GM18499 (cell line): Measurements from ENCODE around the gene USP12.
"Not testable (repeated sequence)": the region's sequence is repeated elsewhere in the genome, so short reads cannot be mapped to it uniquely, and the experiment has no call there.

Experiments used
- ATAC-seq: cut with Tn5 transposase; IDR thresholded peaks from one replicate; pipeline ENCODE4 v1.9.1; 2021; ENCODE audit warnings: moderate number of reproducible peaks; ENCODE audit not compliant: insufficient read depth, unreplicated experiment

USP12 gene

DNA sequence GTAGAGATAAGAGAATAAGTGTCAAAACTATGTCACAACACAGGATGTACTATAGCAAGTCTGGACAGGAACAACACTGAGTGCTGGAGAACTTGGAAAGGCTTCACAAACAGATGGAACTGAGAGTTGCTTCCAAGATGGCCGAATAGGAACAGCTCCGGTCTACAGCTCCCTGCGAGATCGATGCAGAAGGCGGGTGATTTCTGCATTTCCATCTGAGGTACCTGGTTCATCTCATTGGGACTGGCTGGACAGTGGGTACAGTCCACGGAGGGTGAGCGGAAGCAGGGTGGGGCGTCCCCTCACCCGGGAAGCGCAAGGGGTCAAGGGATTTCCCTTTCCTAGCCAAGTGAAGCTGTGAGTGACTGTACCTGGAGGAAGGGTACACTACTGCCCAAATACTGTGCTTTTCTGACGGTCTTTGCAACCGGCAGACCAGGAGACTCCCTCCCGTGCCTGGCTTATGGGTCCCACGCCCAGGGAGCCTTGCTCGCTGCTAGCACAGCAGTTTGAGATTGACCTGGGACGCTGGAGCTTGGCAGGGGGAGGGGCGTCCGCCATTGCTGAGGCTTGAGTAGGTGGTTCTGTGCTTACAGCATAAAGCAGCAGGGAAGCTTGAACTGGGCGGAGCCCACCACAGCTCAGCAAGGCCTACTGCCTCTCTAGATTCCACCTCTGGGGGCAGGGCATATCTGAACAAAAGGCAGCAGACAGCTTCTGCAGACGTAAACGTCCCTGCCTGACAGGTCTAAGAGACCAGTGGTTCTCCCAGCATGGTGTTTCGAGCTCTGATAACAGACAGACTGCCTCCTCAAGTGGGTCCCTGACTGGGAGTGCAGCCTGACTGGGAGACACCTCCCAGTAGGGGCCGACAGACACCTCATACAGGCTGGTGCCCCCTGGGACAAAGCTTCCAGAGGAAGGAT lies 46.0 kb downstream of the USP12 start:
- ATAC-seq: no peak

DNA sequence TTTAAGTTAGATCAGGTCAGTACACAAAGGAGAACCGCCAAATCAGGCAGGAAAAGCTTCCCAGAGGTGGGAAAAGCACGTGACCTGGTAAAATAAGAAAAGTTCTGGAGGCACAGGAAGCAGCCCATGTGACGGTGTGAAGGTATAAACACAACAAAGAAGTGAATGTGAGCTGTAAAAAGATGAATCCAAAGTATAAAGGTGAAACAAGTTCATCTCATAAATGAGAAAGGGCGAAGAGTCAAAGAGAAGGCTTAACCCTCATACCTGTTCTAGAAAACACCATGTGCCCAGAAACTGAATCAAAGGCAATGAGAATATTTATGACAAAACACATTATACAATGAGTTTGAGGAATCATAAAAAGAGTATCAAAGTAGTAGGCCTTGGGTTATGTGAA lies 47.0 kb downstream of the USP12 start:
- no peak for ATAC-seq

DNA sequence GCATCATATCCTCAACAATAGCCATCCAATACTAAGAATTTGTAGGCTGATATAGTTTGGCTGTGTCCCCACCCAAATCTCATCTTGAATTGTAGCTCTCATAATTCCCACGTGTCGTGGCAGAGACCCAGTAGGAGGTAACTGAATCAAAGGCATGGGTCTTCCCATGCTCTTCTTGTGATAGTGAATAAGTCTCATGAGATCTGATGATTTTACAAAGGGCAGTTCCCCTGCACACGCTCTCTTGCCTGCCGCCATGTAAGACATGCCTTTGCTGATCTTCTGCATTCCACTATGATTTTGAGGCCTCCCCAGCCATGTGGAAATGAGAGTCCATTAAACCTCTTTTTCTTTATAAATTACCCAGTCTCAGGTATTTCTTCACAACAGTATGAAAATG lies 48.2 kb downstream of the USP12 start:
- ATAC-seq: not testable (repeated sequence)

DNA sequence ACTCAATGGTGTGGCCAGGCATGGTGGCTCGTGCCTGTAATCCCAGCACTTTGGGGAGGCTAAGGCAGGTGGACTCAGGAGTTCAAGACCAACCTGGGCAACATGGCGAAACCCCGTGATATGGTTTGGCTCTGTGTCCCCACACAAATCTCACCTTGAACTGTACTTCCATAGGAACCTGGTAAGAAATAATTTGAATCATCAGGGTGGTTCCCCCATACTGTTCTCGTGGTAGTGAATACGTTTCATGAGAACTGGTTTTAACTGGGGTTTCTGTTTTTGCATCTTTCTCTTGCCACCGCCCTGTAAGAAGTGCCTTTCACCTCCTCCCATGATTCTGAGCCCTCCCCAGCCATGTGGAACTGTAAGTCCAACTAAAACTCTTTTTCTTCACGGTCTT lies 49.6 kb downstream of the USP12 start:
- ATAC-seq: no peak

DNA sequence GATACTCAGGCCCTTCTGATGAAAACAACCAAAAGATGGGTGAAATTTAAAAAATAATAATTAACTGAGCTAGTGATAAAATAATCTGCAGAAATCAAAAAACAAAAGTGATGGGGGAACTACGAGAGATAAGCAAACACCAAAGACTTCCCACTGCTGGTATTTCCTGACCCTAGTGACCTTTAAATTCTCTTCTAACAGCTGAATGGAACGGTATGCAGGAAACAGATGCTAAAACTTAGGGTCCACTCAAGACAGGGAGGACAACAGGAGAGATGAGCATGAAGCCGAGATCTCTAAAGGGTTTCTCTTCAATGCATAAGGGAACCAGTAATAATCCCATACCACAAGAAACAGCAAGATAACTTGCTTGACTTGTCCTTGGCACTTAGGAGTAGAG lies 50.8 kb downstream of the USP12 start:
- no peak for ATAC-seq

DNA sequence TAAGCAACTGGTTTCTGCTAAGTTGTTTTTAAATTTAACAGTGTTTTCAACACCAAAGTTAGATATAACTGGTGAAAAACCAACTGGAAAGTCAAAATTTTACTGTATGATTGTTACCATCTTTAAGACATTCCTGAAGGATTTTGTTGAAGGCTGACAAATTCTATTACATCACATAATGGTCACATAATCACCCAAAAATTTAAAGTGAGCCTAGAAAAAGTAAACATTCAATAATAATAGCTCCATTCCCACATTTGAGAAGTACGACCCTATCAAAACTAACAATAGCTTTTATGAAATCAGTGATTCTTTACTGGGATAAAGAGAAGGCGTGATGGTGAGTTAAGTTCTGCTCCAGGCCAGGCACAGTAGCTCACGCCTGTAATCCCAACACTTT lies 51.6 kb downstream of the USP12 start:
- ATAC-seq: no peak

DNA sequence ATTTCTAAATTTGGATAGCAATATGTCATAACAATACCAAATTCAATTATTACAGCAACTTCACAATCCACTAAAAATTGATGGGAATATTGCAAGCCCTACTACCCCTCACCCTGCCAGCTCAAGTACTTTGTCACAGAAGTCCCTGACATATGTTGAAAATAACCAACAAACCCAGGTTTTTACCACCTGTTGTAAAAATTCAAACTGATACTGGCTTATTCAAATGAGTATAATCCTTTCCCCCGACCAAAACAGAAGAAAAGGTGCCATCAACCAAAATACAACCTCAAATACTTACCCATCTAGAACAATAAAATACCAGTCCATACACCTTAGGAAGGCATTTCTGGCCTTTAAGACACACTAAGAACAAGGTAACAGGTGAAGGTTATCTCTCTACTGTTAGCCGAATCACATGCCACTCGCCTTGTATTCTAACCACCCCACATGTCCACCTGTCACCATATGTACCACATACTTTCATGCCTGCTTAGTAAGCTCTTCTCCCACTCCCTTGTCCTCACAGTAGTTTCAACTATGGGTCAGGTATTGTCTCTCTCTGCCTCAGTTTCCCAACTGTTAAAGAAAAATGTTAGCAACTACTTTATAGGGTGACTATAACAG lies 53.1 kb downstream of the USP12 start:
- no peak for ATAC-seq

DNA sequence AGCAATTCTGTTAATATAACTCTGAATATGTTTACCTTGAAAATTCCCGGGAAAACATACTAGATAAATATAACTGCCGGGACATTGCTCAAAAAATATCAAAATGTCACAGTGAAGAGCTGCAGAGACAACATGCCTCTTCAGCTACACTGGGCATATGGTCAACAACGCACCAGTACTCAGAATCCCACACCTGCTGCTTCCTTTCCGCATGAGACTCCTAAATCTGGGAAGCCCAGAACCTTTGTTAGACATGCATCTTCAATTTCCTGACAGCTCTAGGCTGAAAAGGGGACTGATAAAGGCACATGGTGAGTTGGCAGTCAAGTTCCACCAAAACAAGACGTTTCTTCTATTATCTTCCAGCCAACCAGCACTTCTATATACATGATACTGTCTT lies 53.7 kb downstream of the USP12 start:
- no peak for ATAC-seq

DNA sequence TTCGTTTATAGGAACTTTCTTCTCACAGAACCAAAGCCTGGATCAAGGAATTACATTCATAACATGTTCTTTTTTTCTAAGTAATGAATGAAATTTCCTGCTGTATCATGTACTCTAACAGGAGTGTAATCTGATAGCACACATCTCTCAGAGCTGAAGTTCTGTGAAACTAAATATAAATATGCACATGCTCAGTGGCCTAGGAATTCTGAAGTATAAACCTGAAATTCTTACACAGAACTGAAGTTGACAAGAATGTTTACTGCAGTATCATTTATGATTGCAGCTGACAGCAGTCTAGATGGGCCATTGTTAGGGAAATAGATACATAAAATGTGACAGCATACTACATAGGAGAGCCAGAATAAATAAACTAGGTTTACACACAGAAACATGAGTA lies 54.5 kb downstream of the USP12 start:
- no peak for ATAC-seq

DNA sequence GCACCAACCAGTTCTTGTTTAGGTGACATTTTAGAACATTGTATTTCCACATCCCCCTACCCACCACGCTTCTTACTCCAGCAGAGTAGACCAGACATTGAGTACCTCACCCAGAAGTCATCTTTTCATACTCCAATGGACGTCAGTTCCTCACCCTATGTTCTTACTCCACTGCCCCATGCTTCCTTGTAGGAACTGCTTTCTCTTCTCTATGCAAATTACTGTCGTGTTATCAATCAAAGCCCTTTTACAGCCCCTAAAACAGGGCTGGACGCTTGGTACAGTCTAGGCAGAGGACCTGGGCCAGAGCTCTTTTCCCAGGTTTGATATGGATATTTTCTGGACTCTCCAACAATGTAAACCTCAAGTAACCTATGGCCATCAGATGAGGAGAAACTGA lies 58.2 kb downstream of the USP12 start:
- no peak for ATAC-seq

DNA sequence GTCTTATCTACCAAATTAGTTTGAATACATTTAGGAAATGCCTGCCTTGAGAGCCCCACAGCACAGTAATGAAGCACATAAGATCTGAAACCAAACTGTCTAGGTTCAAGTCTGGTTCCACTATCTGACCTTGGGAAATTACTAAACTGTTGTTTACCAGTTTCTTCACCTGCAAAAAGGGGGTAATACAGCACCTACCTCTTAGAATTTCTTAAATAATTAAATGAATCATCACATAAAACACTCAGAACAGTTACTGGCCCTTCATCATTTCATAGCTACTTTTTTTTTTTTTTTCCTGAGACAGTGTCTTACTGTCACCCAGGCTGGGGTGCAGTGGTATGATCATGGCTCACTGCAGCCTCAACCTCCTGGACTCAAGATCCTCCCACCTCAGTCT lies 59.6 kb downstream of the USP12 start:
- no peak for ATAC-seq

DNA sequence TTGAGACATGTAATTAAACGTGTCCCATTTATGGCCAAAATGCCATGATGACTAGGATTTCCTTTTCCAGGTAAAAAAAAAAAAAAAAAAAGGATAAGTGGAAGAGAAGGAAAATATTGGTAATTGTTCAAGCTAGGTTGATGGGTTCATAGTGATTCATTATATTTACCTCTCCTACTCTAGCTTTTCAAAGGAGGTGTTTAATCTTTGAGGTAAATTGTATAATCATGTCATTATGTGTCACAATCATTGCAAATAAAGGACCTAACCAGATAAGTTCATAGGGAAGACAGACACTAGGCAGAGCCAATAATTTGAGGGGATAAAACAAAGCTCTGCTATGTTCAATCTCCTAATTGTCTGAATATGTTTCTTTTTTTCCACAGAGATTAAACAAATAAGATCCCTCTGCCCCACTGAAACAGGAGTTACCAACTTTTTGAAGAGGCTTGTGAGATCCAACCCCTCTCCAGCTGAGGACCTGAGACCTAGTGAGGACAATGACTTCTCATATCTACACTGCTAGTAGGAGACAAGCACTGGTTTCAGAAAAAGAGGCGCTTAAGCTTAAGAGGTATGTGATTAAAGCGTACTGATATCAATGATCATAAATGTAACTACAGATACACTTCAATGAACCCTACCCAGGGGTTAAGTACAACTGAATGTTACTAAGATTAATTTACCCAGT lies 61.4 kb downstream of the USP12 start:
- no peak for ATAC-seq

DNA sequence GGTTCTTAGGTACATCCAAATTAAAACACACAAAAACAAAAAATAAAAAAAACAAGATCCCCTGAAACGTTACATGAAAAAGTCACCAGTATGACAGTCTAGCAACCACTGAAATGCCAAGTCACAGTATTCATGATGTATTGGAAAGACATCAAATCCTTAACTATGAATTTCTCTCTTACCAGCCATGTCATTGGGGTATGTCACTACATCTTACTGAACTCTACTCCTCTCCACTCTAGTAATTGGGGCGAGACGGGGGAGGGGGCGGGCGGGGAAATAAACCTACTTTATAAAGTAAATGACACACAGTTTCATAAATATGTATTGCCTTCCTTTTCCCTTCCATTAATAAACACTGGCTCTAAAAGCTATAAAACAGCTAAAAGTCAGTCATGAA lies 65.5 kb downstream of the USP12 start:
- ATAC-seq: no peak

DNA sequence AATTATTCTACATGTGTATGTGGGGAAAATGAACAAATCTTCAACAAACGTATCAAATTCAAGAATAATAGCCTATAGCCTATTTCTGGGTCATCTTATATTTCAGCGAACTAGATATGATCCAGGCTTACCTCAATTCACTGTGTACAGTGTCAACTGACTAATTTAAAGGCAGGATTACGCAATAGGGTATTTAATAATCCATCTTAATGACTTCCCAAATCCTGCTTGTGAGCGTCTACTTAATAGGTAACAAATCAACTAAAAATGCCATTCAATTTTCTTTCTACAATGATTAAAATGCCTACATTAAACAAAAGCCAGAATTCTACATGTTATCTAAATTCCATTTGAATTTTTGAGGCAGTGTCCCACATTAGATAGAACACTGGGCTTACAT lies 67.0 kb downstream of the USP12 start:
- no peak for ATAC-seq

DNA sequence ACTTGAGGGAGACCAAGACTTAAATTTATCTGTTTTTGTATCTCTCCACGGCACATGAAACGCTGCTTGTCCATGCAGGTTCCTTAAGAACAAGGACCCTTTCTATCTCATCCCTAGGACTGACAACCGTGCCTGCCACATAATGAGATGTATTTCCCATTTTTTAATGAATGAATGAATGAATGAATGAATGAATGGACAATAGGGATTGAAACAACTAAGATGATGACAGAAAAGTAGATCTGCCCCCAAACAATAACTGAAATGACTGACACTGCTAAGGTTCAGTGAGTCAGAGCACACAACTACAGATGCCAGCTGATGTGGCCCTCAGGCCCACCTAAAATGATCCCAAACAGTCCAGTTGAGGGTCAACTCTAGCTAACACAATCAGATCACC lies 69.8 kb downstream of the USP12 start:
- ATAC-seq: no peak

DNA sequence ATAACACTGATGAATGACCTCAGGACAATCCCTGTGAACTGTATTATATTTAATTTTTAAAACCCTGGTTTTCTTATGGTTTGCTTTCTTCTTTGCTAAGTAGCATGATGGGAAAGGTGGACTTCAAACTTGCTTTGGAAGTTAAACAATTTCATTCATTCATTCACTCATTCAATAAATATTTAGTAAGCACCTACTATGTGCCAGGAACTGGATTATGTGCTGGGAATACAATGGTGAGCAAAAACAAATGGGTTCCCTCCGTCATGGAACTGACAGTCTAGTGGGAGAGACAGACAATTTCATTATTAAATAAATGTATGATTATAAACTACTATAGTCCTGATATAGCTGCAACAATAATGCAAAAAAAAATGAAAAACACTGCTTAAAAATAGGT lies 70.3 kb downstream of the USP12 start:
- no peak for ATAC-seq

DNA sequence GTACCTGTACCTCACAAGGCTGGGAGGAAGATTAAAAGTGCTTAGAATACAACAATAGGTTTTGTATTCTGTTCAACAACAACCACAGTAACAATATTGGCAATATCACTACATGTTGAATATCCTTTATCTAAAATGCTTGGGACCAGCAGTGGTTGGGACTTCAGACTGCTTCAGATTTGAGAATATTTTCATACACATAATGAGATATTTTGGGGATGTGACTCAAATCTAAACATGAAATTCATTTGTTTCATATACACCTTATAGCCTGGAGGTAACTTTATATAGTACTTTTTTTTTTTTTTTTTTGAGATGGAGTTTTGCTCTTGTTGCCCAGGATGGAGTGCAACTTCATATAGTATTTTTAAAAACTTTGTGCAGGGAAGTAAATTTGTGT lies 73.9 kb downstream of the USP12 start:
- ATAC-seq: no peak

DNA sequence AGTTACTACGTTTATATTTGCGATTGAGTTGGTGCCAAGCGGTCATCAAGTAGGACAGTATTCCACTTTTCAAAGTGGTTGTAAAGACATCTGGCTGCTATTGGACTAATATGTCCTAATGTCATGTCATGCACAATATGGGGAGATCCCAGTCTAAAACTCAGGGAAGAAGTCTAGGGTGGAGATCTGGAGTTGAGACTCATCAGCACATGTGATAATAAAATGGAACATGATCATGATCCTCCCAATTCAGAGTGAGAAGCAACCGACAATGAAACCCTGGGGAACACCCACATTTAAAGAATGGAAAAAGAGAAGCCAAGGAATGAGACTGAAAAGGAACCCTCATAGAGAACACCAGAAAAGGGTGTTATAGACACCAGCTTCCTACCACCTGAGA lies 80.2 kb downstream of the USP12 start:
- no peak for ATAC-seq

DNA sequence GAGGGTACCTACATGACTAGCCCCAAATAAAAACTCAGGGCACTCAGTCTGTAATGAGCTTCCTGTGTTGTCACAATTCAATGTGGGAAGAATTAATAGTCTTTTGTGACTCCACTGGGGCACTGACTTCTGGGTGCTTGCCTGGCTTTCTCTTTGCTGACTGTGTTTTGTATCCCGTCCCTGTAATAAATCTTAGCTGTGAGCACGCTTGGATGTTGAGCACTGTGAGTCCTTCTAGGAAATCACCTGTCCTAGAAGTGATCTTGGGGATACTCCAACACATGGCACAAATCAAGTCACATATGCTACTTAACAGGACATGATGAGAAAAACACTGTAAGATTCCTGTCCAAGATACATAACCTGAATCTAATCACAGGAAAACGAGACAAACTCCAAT lies 83.0 kb downstream of the USP12 start:
- no peak for ATAC-seq

DNA sequence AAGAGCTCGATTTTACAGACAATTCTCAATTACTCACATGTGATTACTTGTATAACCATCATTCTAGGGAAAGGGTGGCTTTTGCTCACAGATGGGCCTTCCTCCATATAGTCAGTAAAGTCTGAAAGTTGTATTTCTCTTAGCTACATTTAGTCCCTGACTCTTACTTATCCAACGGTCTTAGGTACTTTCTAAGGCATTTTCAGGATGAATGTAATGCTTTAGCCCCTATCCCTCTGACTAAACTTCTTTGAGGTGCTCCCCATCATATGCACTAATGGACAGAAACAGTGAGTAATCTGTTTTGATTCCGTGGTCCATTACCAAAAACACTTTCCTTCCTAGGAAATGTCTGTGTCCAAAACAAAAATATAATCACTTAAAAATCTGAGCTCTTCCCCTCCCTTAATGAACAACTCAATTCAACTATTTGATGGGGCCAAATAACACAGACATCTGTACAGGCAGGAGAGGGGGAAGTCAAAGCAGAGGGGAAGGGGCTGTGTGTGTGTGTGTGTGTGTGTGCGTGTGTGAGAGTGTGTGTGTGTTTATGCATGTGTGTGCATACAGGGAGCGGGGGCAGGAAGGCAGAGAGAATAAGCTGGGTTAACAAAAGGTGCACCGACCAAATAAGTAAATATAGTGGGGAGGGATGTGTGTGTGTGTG lies 84.9 kb downstream of the USP12 start:
- no peak for ATAC-seq

DNA sequence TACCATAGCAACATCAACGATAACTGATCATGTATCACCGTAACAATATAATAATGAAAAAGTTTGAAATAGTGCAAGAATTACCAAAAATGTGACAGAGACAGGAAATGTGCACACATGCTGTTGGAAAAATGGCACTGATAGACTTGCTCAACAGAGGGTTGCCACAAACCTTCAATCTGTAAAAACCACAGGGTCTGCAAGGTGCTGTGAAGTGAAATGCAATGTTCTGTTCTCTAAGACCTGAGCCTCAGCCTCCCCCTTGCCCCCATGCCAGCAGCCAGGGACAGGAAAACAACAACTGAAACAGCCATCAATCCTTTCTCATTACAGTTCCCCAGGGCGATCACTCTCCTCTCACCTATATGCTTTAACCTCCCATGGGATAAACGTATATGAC lies 88.4 kb downstream of the USP12 start:
- ATAC-seq: no peak
